CD4-positive, CD25-positive, alpha-beta regulatory T cell (primary cell): ENCODE results near the gene DLK2. TPM values are rescaled to one million over a fixed set of nuclear protein-coding genes. Genes with fewer than 3 reads are reported as not detected.
"Not testable (repeated sequence)": the region's sequence is repeated elsewhere in the genome, so short reads cannot be mapped to it uniquely, and the experiment has no call there.

Experiments
- ATAC-seq, 2 donors: fragments of 150-1000 bp; cut with Tn5 transposase; one replicate each; pipeline ENCODE4 v1.10.0; 2021; ENCODE audit warnings: low read depth in 2 of 2, moderate number of reproducible peaks in 2 of 2, moderate library complexity in 1 of 2
- DNase-seq, 3 donors: peaks; one replicate each; pipeline versions ENCODE4 v3.0.0 to v3.0.0-alpha.2; 2012 to 2022; ENCODE audit warnings: mixed read lengths in 1 of 3
- H3K27ac ChIP-seq: one replicate; pipeline ENCODE4 v1.7.0; 2013; ENCODE audit warnings: mild to moderate bottlenecking, low read length; ENCODE audit not compliant: insufficient read depth, poor library complexity, severe bottlenecking
- H3K27me3 ChIP-seq: one replicate; pipeline ENCODE4 v1.7.0; 2013; ENCODE audit warnings: low read length; ENCODE audit not compliant: control insufficient read depth, insufficient read depth
- H3K36me3 ChIP-seq: one replicate; pipeline ENCODE4 v1.7.0; 2013; ENCODE audit warnings: mild to moderate bottlenecking, low read length, moderate library complexity; ENCODE audit not compliant: control insufficient read depth, insufficient read depth
- H3K4me1 ChIP-seq: 2 replicates; pipeline ENCODE4 v1.7.0; 2013; ENCODE audit warnings: mild to moderate bottlenecking, low read length; ENCODE audit not compliant: insufficient read depth, control insufficient read depth, poor library complexity, severe bottlenecking
- H3K4me3 ChIP-seq: one replicate; pipeline ENCODE4 v1.7.0; 2013; ENCODE audit warnings: low read depth, mild to moderate bottlenecking, low read length, moderate library complexity
- H3K9me3 ChIP-seq, 2 experiments: 1 replicate in 1 of 2; 2 replicates in 1 of 2; pipeline ENCODE4 v1.7.0; 2013; ENCODE audit warnings: low read length in 2 of 2, mild to moderate bottlenecking in 1 of 2, moderate library complexity in 1 of 2; ENCODE audit not compliant: control insufficient read depth in 2 of 2
- H3K27ac Mint-ChIP-seq, 3 donors: one replicate each; pipeline ENCODE4 v1.8.0; 2020 to 2022; ENCODE audit warnings: mild to moderate bottlenecking in 3 of 3, mixed read lengths in 3 of 3, moderate library complexity in 2 of 3
- H3K27me3 Mint-ChIP-seq: one replicate; pipeline ENCODE4 v1.8.0; 2022; ENCODE audit warnings: mild to moderate bottlenecking, mixed read lengths
- H3K36me3 Mint-ChIP-seq: one replicate; pipeline ENCODE4 v1.8.0; 2020; ENCODE audit warnings: mixed read lengths
- H3K4me1 Mint-ChIP-seq, 4 donors: one replicate each; pipeline ENCODE4 v1.8.0; 2020 to 2022; ENCODE audit warnings: mixed read lengths in 4 of 4, mild to moderate bottlenecking in 1 of 4
- H3K4me3 Mint-ChIP-seq, 4 donors: one replicate each; pipeline ENCODE4 v1.8.0; 2020 to 2022; ENCODE audit warnings: mild to moderate bottlenecking in 4 of 4, mixed read lengths in 4 of 4, moderate library complexity in 3 of 4
- H3K9me3 Mint-ChIP-seq, 7 donors: one replicate each; pipeline ENCODE4 v1.8.0; 2020 to 2022; ENCODE audit warnings: mixed read lengths in 7 of 7, mild to moderate bottlenecking in 3 of 7, moderate library complexity in 2 of 7
- polyA plus RNA-seq, 4 donors: library from polyadenylated mRNA; unstranded; fragments of 300-500 nt; fragmentation: Illumina TruSeq; gene quantifications; one replicate each; pipeline ENCODE4 v1.2.3, GENCODE V29; 2021
- total RNA-seq: library from RNA; stranded (reverse); gene quantifications from one replicate; pipeline ENCODE4 v1.2.3, GENCODE V29; 2022

Gene DLK2
- total and polyA plus RNA-seq, 5 donors from 2014 or later = 0.20 to 0.87 (median 0.73) TPM; not detected in 1

DNA sequence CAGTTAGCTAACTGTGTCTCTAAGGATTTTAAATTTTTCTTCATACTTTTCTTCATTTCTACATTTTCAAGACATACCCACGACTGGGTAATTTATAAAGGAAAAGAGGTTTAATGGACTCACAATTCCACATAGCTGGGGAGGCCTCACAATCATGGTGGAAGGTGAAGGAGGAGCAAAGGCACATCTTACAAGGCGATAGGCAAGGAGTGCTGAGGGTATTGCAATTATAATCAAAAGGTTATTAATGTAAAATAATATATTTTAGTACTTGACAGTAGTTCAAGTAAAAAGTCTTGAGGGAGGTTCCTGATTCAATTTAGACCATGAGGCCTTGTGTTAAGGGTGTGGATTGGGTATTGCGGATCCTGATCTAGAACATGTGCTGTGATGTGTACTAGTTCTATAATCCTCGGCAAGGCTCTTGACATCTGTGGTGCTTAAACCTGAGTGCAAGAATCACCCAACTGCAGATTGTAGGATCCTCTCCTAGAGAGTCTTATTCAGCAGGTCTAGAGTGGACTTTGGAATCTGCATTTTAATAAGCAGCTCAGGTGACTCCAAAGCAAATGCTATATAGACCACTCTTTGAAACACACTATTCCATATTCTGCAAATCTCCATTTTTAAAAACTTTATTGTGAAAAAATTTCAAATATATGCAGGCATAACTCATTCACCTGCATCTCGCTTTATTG is 35.2 kb downstream of the DLK2 start:
- no peaks in the 10 kb centered on the region for H3K27me3 ChIP-seq
- no peaks in the 10 kb centered on the region for H3K9me3 ChIP-seq
- peaks cover 0 to 2% (median 0%) of the 10 kb centered on the region in 7 donors for H3K9me3 Mint-ChIP-seq
- H3K36me3 ChIP-seq = no peaks in the 10 kb centered on the region
- no peaks in the 10 kb centered on the region for H3K4me1 Mint-ChIP-seq
- no peak overlapping the region for H3K27ac ChIP-seq
- H3K4me3 Mint-ChIP-seq = no peak overlapping the region
- no peak overlapping the region for H3K4me3 ChIP-seq
- ATAC-seq (no peak), DNase-seq (no peak)
- peaks cover 9% of the 10 kb centered on the region for H3K27me3 Mint-ChIP-seq
- no peak overlapping the region for H3K27ac Mint-ChIP-seq
- no peaks in the 10 kb centered on the region for H3K4me1 ChIP-seq
- H3K36me3 Mint-ChIP-seq = no peaks in the 10 kb centered on the region

DNA sequence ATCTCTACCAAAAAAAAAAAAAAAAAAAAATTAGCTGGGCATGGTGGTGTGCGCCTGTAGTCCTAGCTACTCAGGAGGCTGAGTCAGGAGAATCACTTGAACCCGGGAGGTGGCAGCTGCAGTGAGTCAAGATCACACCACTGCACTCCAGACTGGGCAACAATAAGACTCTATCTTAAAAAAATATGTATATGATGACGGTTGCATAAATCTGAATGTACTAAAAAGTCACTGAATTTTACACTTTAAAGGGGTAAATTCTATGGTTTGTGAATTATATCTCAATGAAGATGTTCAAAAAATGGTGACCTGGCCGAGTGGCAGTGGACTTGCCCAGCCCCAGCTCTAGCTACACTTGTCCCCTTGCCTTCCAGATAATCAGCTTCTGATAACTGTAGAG is 38.4 kb downstream of the DLK2 start:
- H3K27ac Mint-ChIP-seq = no peak overlapping the region

DNA sequence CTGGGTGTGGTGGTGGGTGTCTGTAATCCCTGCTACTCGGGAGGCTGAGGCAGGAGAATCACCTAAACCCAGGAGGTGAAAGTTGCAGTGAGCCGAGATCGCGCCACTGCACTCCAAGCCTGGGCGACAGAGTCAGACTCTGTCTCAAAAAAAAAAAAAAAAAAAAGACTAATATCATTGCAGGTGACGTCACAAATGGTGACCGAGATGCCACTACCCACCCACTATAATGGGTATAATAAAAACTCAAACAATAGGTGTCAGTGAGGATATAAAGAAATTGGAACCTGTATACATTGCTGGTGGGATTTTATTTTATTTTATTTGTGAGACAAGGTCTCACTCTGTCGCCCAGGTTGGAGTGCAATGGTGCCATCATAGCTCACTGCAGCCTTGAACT is 40.1 kb downstream of the DLK2 start:
- H3K36me3 ChIP-seq, ATAC-seq, H3K36me3 Mint-ChIP-seq, H3K4me1 Mint-ChIP-seq, DNase-seq, H3K27ac Mint-ChIP-seq, H3K9me3 ChIP-seq, H3K9me3 Mint-ChIP-seq, H3K27ac ChIP-seq, H3K4me3 Mint-ChIP-seq, H3K27me3 ChIP-seq, H3K4me1 ChIP-seq, H3K4me3 ChIP-seq: not testable (repeated sequence)
- H3K27me3 Mint-ChIP-seq = peaks cover 15% of the 10 kb centered on the region

More for the DNA sequence above, 38.4 kb downstream of the DLK2 start:
- Mint-ChIP-seq H3K4me1 (no peaks in the 10 kb centered on the region), H3K9me3 (peaks cover 0 to 2% (median 0%) of the 10 kb centered on the region in 7 donors), H3K27me3 (peaks cover 10% of the 10 kb centered on the region), H3K4me3 (no peak overlapping the region), H3K36me3 (no peaks in the 10 kb centered on the region)
- Histone ChIP-seq H3K4me1 (no peaks in the 10 kb centered on the region), H3K27me3 (no peaks in the 10 kb centered on the region), H3K9me3 (no peaks in the 10 kb centered on the region), H3K36me3 (no peaks in the 10 kb centered on the region), H3K4me3 (no peak overlapping the region), H3K27ac (no peak overlapping the region)
- no peak for DNase-seq
- no peak for ATAC-seq

DNA sequence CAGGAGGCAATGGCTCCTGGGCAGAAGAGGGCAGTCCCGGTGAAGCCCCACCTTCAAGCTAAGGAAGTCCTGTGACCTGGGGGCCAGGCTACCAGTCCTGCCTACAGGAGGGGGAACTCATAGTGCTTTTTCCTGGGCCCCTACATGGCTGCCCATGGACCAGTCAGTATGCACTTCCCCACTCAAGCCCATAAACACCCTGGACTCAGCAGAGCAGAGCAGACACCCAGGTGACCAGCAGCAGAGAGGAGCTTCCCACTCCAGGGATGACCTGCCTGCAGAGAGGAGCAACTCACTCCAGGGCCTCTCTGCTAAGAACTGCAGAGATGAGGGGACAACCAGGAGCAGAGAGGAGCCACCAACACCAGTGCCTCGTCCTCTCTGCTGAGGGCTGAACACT is 42.3 kb downstream of the DLK2 start:
- no peaks in the 10 kb centered on the region for H3K36me3 Mint-ChIP-seq
- no peak overlapping the region for H3K27ac Mint-ChIP-seq
- peaks cover 3% of the 10 kb centered on the region for H3K27me3 ChIP-seq
- no peaks in the 10 kb centered on the region for H3K4me1 ChIP-seq
- no peaks in the 10 kb centered on the region for H3K9me3 Mint-ChIP-seq
- no peak overlapping the region for H3K27ac ChIP-seq
- no peak overlapping the region for H3K4me3 Mint-ChIP-seq
- no peaks in the 10 kb centered on the region for H3K36me3 ChIP-seq
- H3K27me3 Mint-ChIP-seq = peaks cover 30% of the 10 kb centered on the region
- H3K4me1 Mint-ChIP-seq = no peaks in the 10 kb centered on the region
- H3K9me3 ChIP-seq = no peaks in the 10 kb centered on the region
- no peak overlapping the region for H3K4me3 ChIP-seq
- no peak for ATAC-seq
- DNase-seq = no peak

DNA sequence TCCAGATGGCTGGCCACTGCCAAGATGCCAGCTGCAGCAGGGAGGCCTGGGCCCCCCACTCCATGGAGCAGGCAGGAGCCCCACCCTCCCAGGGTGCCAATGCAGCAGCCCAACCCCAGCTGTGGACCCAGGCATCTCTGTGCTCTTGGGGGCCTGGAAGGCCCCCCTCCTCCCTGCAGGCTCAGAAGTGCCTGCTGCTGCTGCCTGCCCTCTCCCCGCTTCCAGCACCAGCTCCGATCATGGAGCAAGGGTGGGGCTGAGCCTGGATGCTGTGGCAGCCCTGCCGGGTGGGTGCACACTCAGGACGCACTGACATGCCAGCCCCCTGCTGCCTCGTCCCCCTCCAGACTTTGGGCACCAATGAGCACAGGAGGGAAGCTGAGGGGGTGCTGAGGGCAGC is 42.8 kb downstream of the DLK2 start:
- H3K9me3 ChIP-seq = no peaks in the 10 kb centered on the region
- Mint-ChIP-seq H3K4me3 (no peak overlapping the region), H3K36me3 (no peaks in the 10 kb centered on the region), H3K27me3 (peaks cover 30% of the 10 kb centered on the region), H3K27ac (no peak overlapping the region), H3K9me3 (no peaks in the 10 kb centered on the region), H3K4me1 (no peaks in the 10 kb centered on the region)
- H3K27ac ChIP-seq = no peak overlapping the region
- no peak overlapping the region for H3K4me3 ChIP-seq
- H3K27me3 ChIP-seq = peaks cover 4% of the 10 kb centered on the region
- H3K4me1 ChIP-seq = no peaks in the 10 kb centered on the region
- ATAC-seq = no peak
- no peak for DNase-seq
- no peaks in the 10 kb centered on the region for H3K36me3 ChIP-seq

DNA sequence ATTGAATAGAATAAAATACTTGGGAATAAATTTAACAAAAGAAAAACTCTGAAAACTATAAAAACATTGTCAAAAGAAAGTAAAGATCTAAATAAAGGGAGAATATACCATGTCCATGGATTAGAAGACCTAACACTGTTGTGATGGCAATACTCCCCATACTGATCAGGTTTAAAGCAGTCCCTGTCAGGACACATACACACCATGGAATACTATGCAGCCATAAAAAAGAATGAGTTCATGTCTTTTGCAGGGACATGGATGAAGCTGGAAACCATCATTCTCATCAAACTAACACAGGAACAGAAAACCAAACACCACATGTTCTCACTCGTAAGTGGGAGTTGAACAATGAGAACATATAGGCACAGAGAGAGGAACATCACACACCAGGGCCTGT is 44.6 kb downstream of the DLK2 start:
- peak overlapping the region in 1 of 3 donors; percentile 28 for H3K27ac Mint-ChIP-seq
- H3K27me3 ChIP-seq, H3K4me3 ChIP-seq, H3K36me3 Mint-ChIP-seq, H3K9me3 ChIP-seq, DNase-seq, H3K9me3 Mint-ChIP-seq, H3K27ac ChIP-seq, H3K4me1 ChIP-seq, H3K4me3 Mint-ChIP-seq, ATAC-seq, H3K4me1 Mint-ChIP-seq, H3K36me3 ChIP-seq: not testable (repeated sequence)
- peaks cover 26% of the 10 kb centered on the region for H3K27me3 Mint-ChIP-seq

DNA sequence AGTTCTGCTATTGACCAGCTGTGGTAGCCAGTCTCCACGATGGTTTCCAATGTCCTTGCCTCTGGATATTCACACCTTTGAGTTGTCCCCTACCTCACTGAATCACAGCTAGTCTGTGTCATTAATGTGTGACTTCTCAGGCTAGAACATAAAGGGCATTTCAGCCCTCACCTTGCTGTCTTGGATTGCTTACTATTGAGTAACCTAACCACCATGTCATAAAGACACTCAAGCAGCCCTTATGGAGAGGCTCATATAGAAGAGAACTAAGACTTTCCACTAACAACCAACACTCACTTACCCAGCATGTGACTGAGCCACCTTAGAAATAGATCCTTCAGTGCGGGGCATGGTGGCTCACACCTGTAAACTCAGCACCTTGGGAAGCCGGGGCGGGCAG is 47.1 kb downstream of the DLK2 start:
- H3K9me3 Mint-ChIP-seq = peaks cover 0 to 2% (median 0%) of the 10 kb centered on the region in 7 donors
- peaks cover 33% of the 10 kb centered on the region for H3K27me3 Mint-ChIP-seq
- H3K27ac ChIP-seq = no peak overlapping the region
- no peaks in the 10 kb centered on the region for H3K4me1 ChIP-seq
- H3K36me3 ChIP-seq = no peaks in the 10 kb centered on the region
- H3K36me3 Mint-ChIP-seq = peaks cover 3% of the 10 kb centered on the region
- no peak overlapping the region for H3K4me3 Mint-ChIP-seq
- ATAC-seq (no peak), DNase-seq (no peak)
- peaks cover 12% of the 10 kb centered on the region for H3K27me3 ChIP-seq
- peaks cover 0 to 2% (median 0%) of the 10 kb centered on the region in 4 donors for H3K4me1 Mint-ChIP-seq
- no peaks in the 10 kb centered on the region for H3K9me3 ChIP-seq
- no peak overlapping the region for H3K4me3 ChIP-seq
- no peak overlapping the region for H3K27ac Mint-ChIP-seq

DNA sequence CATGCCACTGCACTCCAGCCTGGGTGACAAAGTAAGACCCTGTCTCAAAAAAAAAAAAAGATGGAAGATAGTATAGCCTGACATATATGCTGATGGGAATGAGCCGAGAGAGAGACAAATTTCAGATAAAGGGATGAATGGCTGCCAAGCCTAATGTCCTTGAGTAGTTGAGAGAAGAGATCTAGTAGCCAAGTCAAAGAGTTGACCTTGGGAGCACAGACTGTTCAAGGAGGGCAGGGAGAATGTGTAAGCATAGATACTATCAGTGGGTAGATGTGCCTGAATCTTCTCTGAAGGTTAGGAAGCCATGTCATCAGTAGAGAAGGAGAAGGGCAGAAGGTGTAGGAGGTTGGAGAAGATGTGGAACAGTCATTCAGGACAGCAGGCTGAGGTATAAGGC is 48.1 kb downstream of the DLK2 start:
- no peak overlapping the region for H3K4me3 ChIP-seq
- peaks cover 0 to 2% (median 0%) of the 10 kb centered on the region in 7 donors for H3K9me3 Mint-ChIP-seq
- H3K36me3 ChIP-seq = no peaks in the 10 kb centered on the region
- H3K4me1 Mint-ChIP-seq = peaks cover 0 to 2% (median 0%) of the 10 kb centered on the region in 4 donors
- no peak overlapping the region for H3K27ac ChIP-seq
- peaks cover 34% of the 10 kb centered on the region for H3K27me3 Mint-ChIP-seq
- peaks cover 12% of the 10 kb centered on the region for H3K27me3 ChIP-seq
- H3K9me3 ChIP-seq = no peaks in the 10 kb centered on the region
- H3K4me1 ChIP-seq = no peaks in the 10 kb centered on the region
- DNase-seq (no peak), ATAC-seq (no peak)
- peak overlapping the region in 1 of 3 donors; percentile 31 for H3K27ac Mint-ChIP-seq
- peaks cover 3% of the 10 kb centered on the region for H3K36me3 Mint-ChIP-seq
- no peak overlapping the region for H3K4me3 Mint-ChIP-seq
